Gastrocnemius medialis (tissue), 4 donors: ENCODE data around the gene NYNRIN. TPM values are rescaled to one million over a fixed set of nuclear protein-coding genes. Genes with fewer than 3 reads are reported as not detected.
"Not testable (repeated sequence)": the region's sequence is repeated elsewhere in the genome, so short reads cannot be mapped to it uniquely, and the experiment has no call there.

Experiments
- ATAC-seq, 2 donors: fragments of 150-250 bp; one replicate each; pipeline ENCODE4 v1.9.1; 2016
- DNase-seq, 2 donors: peaks; one replicate each; pipeline ENCODE4 v3.0.0-alpha.2; 2019
- H3K27ac ChIP-seq, 4 donors: fragments of 200-600 bp; sonication (generic); 1 replicate in 1 of 4; 2 replicates in 3 of 4; pipeline ENCODE4 v1.5.1; 2016 to 2018; ENCODE audit warnings: mild to moderate bottlenecking in 2 of 4, moderate library complexity in 1 of 4
- H3K27me3 ChIP-seq, 3 donors: fragments of 200-600 bp; sonication (generic) in 2 of 3; 1 replicate in 1 of 3; 2 replicates in 2 of 3; pipeline versions ENCODE4 v1.5.1 to v1.6.0; 2016 to 2019; ENCODE audit warnings: mild to moderate bottlenecking in 1 of 3, moderate library complexity in 1 of 3
- H3K36me3 ChIP-seq, 2 donors: fragments of 200-600 bp; sonication (generic) in 1 of 2; one replicate each; pipeline ENCODE4 v1.5.1; 2017 to 2018
- H3K4me1 ChIP-seq, 2 donors: fragments of 200-600 bp; sonication (generic) in 1 of 2; one replicate each; pipeline ENCODE4 v1.5.1; 2016 to 2017; ENCODE audit warnings: mild to moderate bottlenecking in 2 of 2
- H3K4me3 ChIP-seq, 4 donors: fragments of 200-600 bp; sonication (generic) in 3 of 4; 1 replicate in 1 of 4; 2 replicates in 3 of 4; pipeline ENCODE4 v1.5.1; 2016 to 2019; ENCODE audit warnings: mild to moderate bottlenecking in 2 of 4
- H3K9me3 ChIP-seq, 3 donors: fragments of 200-600 bp; sonication (generic) in 2 of 3; 1 replicate in 1 of 3; 2 replicates in 2 of 3; pipeline ENCODE4 v1.5.1; 2016 to 2019
- CTCF ChIP-seq, 5 experiments: fragments of 450-650 bp in 3 of 5; fragments of 200-600 bp in 2 of 5; sonication (generic) in 2 of 5; IDR thresholded peaks in 4 of 5; conservative IDR thresholded peaks in 1 of 5; 1 replicate in 4 of 5; 2 replicates in 1 of 5; pipeline ENCODE4 v1.5.1; 2016 to 2019; ENCODE audit warnings: antibody characterized with exemption in 5 of 5, mild to moderate bottlenecking in 3 of 5, moderate library complexity in 3 of 5
- POLR2A ChIP-seq, 2 donors: fragments of 450-650 bp; IDR thresholded peaks; one replicate each; pipeline ENCODE4 v1.6.1; 2017; ENCODE audit warnings: antibody characterized with exemption in 2 of 2, mild to moderate bottlenecking in 2 of 2, moderate library complexity in 2 of 2
- in situ Hi-C, 4 donors: fragments of 200-750 bp; cut with MboI; loops; one replicate each; pipeline versions ENCODE4 v1.15.0 to v1.8.0; 2017; ENCODE audit warnings: low sequenced_read_pairs in 4 of 4
- intact Hi-C: fragments of 100-400 bp; cut with DNase I; formaldehyde crosslinking; loops from one replicate; pipeline ENCODE4 v1.15.1; 2023; ENCODE audit warnings: low total_unique reads
- total RNA-seq, 4 donors: library from RNA; depleted of rRNA; stranded (reverse); fragments of >200 nt; gene quantifications; one replicate each; pipeline versions ENCODE4 v1.1.0 to v1.2.3, GENCODE V29; 2016

The NYNRIN gene
- total RNA-seq, 4 donors from 2014 or later = 0.87 to 3.7 (median 2.1) TPM

DNA sequence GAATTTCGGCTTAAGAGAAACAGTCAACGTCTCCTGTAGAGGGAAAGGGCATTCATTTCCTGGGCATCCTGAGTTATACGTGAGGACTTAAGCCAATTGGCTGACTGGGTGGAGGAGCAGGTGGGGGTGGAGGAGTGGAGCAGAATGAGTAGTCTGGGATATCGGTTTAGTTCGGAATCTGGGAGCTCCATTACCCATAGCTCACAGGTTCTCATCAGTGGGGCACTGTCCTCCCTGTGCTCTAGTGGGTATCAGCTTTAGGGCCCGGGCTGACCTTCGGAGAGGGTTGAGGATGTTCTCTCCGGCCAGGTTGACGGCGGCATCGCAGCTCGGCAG lies 43.1 kb downstream of the NYNRIN start:
- H3K27me3 ChIP-seq = peaks cover 0 to 9% (median 0%) of the 10 kb centered on the region in 3 donors
- TF ChIP-seq POLR2A (IDR thresholded peaks at IDR 0.05) (no peak), CTCF (IDR thresholded peaks at IDR 0.05 in 4 of 5, conservative IDR thresholded peaks at IDR 0.05 in 1 of 5) (no peak)
- intact Hi-C loops (loop anchor here (1.0 to 10.0 kb wide), 3 partner anchors 13 to 967 kb away; partner anchors contain the start of genes CBLN3, DCAF11, KHNYN and NRL), in situ Hi-C loops (loop anchor here in 2 of 4 donors (25.0 kb wide), 2 partner anchors 205 to 1130 kb away; partner anchors contain the start of genes BCL2L2 (in 1 of the 2), GMPR2 (in 1 of the 2), NEDD8 (in 1 of the 2) and PABPN1 (in 1 of the 2))
- H3K27ac ChIP-seq = peak overlapping the region; percentile 97 to 99 (median 98)
- H3K4me1 ChIP-seq = peaks cover 35 to 44% of the 10 kb centered on the region in 2 donors
- DNase-seq = no peak
- H3K9me3 ChIP-seq = no peaks in the 10 kb centered on the region
- peaks cover 0 to 44% of the 10 kb centered on the region in 2 donors for H3K36me3 ChIP-seq
- peak overlapping the region; percentile 71 to 89 (median 82) for H3K4me3 ChIP-seq
- no peak for ATAC-seq

DNA sequence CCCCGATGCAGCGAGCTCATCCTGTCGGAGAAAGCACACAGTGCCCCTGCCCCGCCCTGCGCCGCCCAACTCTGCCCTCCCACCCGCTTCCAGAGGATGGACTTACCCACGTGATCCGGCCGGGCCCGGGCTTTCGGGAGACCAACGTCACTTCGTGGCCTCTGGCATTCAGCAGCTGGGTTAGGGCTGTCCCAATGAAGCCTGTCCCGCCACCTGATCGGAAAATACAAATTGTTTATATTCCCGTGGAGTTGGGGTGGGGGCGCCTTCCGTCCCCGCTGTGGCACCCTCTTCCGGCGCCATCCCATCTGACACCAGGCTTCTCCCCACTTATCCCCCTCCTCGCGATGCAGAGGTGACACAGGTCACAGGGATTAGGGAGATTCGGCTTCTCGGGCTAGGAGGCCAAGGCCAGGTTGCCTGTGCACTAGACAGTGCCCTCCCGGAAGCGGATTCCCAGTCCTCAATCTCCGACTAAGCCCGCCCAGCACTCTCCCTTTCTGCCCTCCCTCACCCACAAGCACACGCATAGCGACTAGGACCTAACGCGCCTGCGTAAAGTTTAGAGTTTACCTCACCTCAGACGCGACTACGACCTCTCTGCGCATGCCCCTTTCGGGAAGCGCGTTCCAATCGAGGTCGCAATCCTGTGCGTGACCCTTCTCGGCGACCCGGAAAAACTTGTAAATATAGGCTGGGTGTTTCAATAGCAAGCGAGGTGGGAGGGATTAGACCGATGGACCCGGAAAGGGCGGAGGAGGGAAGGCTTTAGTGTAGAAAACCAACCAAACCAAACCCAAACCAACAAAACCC lies 43.6 kb downstream of the NYNRIN start, which contains the start of gene SDR39U1:
TSS of gene SDR39U1 (minus strand) at position 537 of the 813 bp plus-strand sequence. CDS start at position 530, 7 bp downstream.
- Histone ChIP-seq H3K4me3 (peak within 1 kb of the TSS; percentile 71 to 89 (median 82)), H3K9me3 (no peaks in the 10 kb centered on the region), H3K27me3 (peaks cover 0 to 9% (median 0%) of the 10 kb centered on the region in 3 donors), H3K27ac (peak within 1 kb of the TSS; percentile 97 to 99 (median 98)), H3K4me1 (peaks cover 35 to 39% of the 10 kb centered on the region in 2 donors), H3K36me3 (peaks cover 0 to 38% of the 10 kb centered on the region in 2 donors)
- in situ Hi-C loops (loop anchor here in 2 of 4 donors (25.0 kb wide), 2 partner anchors 205 to 1130 kb away; partner anchors contain the start of genes BCL2L2 (in 1 of the 2), GMPR2 (in 1 of the 2), NEDD8 (in 1 of the 2) and PABPN1 (in 1 of the 2)), intact Hi-C loops (loop anchor here (1.0 to 10.0 kb wide), 3 partner anchors 14 to 968 kb away; partner anchors contain the start of genes CBLN3, DCAF11, KHNYN and NRL)
- peak; percentile 96 to 97 for DNase-seq
- TF ChIP-seq CTCF (IDR thresholded peaks at IDR 0.05 in 4 of 5, conservative IDR thresholded peaks at IDR 0.05 in 1 of 5) = no peak
- peak; percentile 83 to 88 for TF ChIP-seq POLR2A (IDR thresholded peaks at IDR 0.05)
- ATAC-seq = peak; percentile 99

- H3K4me1 ChIP-seq = peaks cover 29 to 34% of the 10 kb centered on the region in 2 donors
- peak overlapping the region; percentile 71 to 89 (median 82) for H3K4me3 ChIP-seq
- ATAC-seq = no peak
- H3K27ac ChIP-seq = peak overlapping the region; percentile 97 to 99 (median 98)
- no peak for DNase-seq
- in situ Hi-C loops = loop anchor here in 2 of 4 donors (25.0 kb wide), 2 partner anchors 206 to 1131 kb away; partner anchors contain the start of genes BCL2L2 (in 1 of the 2), GMPR2 (in 1 of the 2), NEDD8 (in 1 of the 2) and PABPN1 (in 1 of the 2)
- H3K9me3 ChIP-seq = no peaks in the 10 kb centered on the region
- intact Hi-C loops = loop anchor here (2.0 to 10.0 kb wide), 2 partner anchors 14 to 968 kb away; partner anchors contain the start of genes CBLN3 and KHNYN
- no peak for TF ChIP-seq POLR2A (IDR thresholded peaks at IDR 0.05)
- TF ChIP-seq CTCF (IDR thresholded peaks at IDR 0.05 in 4 of 5, conservative IDR thresholded peaks at IDR 0.05 in 1 of 5) = no peak
- peaks cover 0 to 9% (median 0%) of the 10 kb centered on the region in 3 donors for H3K27me3 ChIP-seq
- peaks cover 0 to 31% of the 10 kb centered on the region in 2 donors for H3K36me3 ChIP-seq
Observed at GRCh38 chr14:24443053-24443665, 44.4 kb downstream of the NYNRIN start.

- intact Hi-C loops, H3K9me3 ChIP-seq, H3K4me1 ChIP-seq, H3K27me3 ChIP-seq, in situ Hi-C loops, H3K36me3 ChIP-seq, ATAC-seq, H3K4me3 ChIP-seq, H3K27ac ChIP-seq, DNase-seq: not testable (repeated sequence)
Observed at GRCh38 chr14:24450828-24451227, 52.0 kb downstream of the NYNRIN start.
